NCI-H2029 treated with DMSO at 0.1 percent for 48 hours (cell line): ENCODE results near the gene CDK4.

Experiments used
- DNase-seq: peaks from one replicate; lab custom pipeline; 2025; lab: John Stamatoyannopoulos, UW

CDK4 gene

GRCh38 chr12:57739387-57739786 is 12.7 kb downstream of the CDK4 start:
- no peak for DNase-seq

DNA sequence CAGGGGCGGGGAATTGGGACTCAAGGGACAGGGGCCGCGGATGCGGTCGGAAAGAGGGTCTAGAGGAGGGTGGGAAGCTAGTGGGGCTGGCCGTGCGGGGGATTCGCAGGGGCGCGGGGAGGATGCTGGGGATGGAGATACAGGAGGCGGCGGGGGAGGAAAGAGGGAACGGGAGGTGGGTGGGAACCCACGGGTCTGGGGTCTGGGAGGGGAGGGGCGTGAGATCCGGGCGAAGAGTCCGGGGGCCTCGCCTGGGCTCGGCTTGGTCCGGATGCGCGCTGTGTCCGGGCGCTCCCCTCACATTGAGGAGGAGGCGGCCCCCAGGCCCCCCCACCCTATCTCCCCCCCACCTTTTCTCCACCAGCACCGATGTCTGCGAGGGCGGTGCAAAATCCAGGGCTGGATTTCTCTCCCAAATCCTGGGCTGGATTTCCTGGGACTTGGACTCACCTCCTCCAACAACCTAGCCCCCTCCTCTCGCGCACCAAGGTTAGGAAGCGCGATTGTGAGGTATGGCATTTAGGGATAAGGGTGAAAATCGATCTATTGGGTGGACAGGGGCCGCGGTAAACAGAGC is 13.4 kb downstream of the CDK4 start, which contains the start of gene AGAP2:
Gene AGAP2 (minus strand): TSS at position 82 of the 577 bp plus-strand sequence. CDS start 496 bp downstream, outside the sequence.
- no peak for DNase-seq

GRCh38 chr12:57737467-57738460 is 14.3 kb downstream of the CDK4 start:
- DNase-seq = no peak

GRCh38 chr12:57736741-57737466 is 15.2 kb downstream of the CDK4 start:
- no peak for DNase-seq

DNA sequence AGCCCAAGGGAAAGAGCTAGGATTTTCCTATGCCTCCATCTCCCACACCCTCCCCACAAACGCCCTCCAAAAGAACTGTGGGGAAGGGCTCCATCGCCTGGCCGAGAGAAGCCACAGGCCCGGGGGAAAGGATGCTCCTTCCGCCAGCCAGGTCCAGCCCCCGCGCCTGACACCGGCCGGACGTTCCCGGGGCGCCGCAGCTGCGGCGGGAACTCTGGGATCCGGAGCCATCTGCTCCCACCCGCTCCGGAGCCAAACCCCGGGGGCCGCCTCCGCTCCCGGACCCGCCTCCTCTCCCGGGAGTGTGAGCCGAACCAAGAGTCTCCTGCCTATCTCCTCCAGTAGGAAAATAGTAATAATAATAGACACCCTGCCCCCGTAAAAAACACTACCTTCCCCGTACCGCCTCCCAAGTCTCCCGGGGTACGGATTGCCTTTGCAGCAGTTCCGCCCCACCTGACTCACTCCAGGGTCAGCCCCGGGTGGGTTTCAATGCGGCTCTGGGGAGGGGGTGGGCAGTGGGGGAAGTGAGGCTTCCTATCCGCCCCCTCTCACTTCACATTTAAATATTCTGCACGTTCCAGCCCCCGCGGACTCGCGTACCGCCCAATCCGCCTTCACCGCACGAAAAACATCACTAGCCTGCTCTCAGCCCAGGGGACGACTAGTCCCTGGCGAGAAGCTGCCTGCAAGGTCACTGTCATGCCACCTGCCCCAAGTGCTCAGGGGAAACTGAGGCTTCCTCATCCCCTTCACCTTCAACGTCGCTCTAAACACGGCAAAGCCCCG is 16.0 kb downstream of the CDK4 start:
- DNase-seq = no peak

DNA sequence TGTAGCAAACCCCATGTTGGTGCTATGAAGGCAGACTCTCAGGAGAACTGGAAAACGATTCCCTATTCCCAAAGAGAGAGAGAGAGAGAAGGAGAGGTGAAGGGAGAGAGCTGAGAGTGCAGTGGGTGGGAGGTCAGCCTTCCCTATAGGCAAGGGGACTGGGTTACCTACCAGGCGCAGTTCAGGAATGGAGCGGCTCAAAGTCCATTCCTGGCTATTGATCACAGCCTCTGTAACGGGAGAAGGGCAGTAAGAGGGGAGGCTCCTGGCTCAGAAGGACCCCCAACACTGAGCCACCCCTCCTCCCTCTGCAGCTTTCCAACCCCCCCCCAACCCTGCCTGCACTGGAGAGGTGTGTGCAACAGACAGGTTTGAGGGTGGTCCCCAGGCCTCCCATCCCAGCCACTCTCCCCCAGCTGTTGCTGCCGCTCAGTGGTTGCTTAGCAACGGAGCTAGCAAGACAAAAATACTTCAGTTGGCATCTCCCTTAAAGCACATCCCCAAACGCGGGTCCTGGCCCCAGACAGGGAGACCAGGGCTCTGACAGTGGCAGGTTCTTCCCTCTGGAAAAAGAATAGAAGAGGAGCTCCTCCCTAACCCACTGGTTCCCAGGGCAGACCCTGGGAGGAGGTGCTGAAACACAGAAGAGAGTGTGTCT is 16.8 kb downstream of the CDK4 start:
- no peak for DNase-seq

GRCh38 chr12:57734591-57734990 is 17.5 kb downstream of the CDK4 start:
- DNase-seq = no peak

- no peak for DNase-seq
These were observed 18.2 kb downstream of the CDK4 start for GRCh38 chr12:57733928-57734327.

DNA sequence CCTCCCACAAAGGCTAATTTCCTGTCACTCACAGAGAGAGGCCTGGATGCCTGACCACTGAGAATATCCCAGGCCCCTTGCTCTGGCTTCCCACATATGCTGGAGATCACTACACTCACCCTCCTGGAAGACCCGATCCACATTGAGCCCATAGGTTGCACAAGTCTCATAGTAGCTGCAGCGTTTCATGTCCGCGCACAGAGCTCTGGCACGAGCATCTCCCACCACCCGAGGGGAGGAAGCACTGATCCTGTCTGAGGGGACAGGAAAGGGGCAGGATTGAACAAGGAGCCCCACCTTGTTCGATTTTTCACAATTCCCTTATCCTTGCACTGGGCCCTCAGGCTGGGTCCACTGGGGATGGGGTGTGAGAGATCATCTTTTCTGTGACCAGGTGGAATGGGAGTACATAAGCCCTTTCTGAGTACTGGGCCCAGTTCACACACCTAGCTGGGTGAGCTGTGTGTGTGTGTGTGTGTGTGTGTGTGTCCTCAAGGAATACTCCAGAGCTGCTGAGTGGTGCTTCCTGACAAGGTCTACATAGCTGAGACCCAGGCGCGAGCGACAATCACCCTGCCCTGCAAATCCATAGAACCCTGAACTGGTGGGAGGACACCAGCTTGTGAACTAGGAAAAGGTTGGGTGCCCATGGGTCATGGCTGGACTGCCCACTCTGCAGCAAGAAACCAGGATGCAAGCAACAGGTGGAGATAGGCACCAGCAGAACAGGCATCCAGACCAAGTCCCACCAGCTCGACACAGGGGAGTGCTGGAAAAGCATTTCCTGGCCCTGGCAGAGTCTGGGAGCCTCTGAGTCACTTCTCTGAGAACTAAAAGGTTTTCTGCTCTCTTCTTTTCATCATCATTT is 19.1 kb downstream of the CDK4 start:
- DNase-seq = no peak

GRCh38 chr12:57732270-57732669 is 19.8 kb downstream of the CDK4 start:
- DNase-seq = no peak

DNA sequence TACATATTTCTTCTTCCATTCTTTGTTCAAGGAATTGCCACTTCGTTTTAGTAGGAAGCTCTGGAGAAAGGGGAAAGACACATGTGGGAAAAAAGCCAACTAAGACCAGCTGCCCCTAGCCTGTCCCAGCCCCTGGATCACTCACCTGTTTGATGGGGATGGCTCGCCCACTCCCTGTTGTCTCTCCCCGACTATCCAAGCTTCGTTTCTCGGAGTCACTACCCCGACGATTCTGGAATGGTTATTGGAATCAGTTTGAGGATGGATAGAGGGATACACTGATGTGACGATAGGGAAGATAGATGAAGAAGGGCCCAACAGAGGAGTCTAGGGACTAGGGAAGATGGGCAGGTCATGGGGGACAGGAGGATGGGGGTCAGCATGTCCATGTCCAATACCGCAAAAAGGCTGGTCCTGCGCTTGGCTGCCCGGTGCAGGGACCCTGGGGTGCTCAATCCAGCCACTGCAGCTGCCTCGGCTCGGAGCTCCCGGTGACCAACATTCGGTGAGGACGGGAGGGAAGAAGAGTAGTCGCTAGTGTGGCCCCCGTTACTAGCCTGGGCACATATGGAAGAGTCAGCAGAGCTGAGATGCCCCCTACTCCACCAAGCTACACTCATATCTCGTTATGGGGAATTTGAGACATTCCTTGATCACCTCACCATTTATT is 20.6 kb downstream of the CDK4 start:
- DNase-seq = no peak

- DNase-seq = no peak
These were observed 21.6 kb downstream of the CDK4 start for GRCh38 chr12:57730336-57731067.

DNA sequence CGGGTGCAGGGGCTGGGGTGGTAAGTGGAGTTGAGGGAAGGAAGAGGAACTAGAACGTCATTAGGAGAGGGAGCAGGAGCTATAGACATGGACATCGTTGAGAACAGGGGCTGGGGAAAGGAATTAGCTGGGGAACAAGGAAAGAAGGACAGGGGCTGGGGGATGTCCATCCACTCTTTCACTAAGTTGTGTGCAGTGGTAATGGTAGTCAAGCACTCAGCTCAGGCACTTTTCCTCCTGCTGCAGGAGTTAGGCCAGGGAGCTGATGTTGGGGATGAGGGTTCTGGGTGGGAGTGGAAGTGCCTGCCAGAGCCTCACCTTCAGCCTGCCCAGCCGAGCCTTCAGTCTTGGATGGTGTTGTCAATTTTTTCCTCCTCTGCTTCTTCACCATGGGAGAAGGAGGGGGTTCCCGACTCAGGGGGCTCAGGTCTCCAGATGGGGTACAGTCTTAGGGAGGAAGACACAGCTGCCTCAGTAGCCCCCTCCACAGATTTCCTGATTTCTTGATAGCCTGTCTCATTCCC is 22.7 kb downstream of the CDK4 start:
- no peak for DNase-seq

GRCh38 chr12:57727758-57728395 is 24.2 kb downstream of the CDK4 start:
- no peak for DNase-seq

DNA sequence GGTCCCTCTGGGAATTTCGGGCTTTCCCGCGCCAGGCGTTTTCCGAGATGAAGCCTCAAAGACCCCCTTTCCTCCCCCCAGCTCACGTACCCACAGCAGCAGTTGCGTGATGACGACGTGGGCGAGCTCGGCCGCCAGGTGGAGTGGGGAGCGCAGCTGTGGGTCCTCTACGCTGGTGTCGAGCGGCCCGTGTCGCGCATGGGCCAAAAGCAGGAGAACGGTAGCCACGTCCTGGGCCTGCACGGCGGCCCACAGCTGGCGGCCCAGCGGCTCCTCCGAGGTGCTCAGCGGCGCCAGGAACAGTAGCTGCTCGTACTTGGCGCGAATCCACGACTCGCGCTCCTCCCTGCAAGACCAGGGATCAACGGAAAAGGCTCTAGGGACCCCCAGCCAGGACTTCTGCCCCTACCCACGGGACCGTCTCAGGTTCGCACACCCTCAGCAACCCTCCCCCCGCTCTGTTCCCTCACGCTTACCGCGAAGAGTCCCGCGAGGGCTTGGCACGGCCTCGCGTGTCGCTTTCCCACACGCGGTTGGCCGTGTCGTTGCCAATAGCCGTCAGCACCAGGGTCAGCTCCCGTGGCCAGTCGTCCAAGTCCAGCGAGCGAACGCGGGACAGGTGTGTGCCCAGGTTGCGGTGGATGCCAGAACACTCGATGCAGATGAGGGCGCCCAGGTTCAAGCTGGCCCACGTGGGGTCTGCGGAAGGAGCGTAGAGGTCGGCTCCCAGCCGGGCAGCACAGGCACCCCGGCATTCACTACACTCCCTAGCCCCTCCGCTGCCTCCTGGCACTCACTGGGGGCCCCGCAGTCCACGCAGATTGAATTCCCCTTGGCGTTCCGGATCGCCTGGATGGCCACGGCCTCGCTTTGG is 25.0 kb downstream of the CDK4 start:
- no peak for DNase-seq

DNA sequence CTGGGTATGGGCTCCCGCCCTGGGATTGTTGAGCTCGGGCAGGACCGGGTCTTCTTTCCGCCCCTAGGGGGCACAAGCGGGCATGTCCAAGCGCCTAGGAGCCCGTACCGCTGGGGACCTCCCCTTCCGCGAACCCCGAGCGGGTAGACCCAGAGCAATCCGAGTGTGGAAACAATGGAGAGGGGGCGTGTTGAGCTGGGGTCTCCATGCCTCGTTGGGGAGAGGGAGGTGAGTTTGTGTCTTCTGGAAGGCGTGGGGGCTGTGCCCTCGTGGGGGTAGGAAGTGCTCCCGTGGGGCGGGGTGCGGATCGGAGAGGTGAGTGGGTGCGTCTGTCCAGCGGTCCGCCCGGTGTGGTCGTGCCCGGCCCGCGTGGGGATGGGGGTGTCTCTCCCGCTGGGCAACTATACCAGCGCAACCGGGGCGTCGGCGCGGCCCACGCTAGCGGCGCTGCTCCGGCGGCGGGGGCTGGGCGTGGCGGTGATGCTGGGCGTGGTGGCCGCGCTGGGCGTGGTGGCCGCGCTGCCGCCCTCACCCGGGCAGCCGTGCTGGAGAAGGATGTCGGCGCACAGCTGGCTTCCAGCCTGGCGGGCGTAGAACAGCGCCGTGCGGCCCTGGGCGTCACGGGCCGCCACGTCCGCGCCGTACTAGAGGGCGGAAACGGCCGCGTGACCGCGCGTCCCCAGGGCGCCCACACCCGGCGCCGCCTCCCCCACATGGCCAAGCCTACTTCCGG is 25.8 kb downstream of the CDK4 start:
- DNase-seq = peak; percentile 29

DNA sequence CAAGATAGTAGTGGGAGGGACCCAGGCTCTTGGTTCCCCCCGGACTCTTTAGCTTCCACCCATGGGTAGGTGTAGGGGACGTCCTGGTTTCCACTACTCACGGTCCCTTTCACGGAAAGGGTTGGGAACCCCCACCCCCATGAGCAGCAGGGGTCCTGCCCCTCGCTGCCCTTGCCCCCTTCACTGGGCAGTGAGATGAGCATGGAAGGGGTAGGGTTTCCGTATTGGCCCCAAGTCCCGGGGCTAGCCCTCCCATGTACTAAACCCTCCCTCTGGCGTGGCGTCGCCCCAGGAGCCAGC is 26.3 kb downstream of the CDK4 start:
- DNase-seq = no peak
